HG02943 (cell line): Measurements from ENCODE around the gene TNXB.
"Not testable (repeated sequence)": the region's sequence is repeated elsewhere in the genome, so short reads cannot be mapped to it uniquely, and the experiment has no call there.

Experiments
- ATAC-seq: cut with Tn5 transposase; IDR thresholded peaks from one replicate; pipeline ENCODE4 v1.9.1; 2021; ENCODE audit warnings: mild to moderate bottlenecking, low read depth, moderate library complexity; ENCODE audit not compliant: unreplicated experiment

TNXB gene

GRCh38 chr6:32112431-32112980 lies 3.4 kb upstream of the TNXB start:
- ATAC-seq: no peak

- ATAC-seq: no peak
Measured at GRCh38 chr6:32111424-32112066, 2.4 kb upstream of the TNXB start.

- ATAC-seq: no peak
Measured at GRCh38 chr6:32110632-32111031, 1.5 kb upstream of the TNXB start.

- no peak for ATAC-seq
Measured at GRCh38 chr6:32109765-32110160, 625 bp upstream of the TNXB start.

- ATAC-seq: no peak
Measured at GRCh38 chr6:32108727-32109113, 418 bp downstream of the TNXB start.

GRCh38 chr6:32108094-32108627 lies 977 bp downstream of the TNXB start:
- ATAC-seq: no peak

- no peak for ATAC-seq
Measured at GRCh38 chr6:32107406-32107805, 1.7 kb downstream of the TNXB start.

- ATAC-seq: no peak
Measured at GRCh38 chr6:32105433-32105832, 3.7 kb downstream of the TNXB start.

GRCh38 chr6:32102255-32102654 lies 6.9 kb downstream of the TNXB start:
- no peak for ATAC-seq

- ATAC-seq: not testable (repeated sequence)
Measured at GRCh38 chr6:32100251-32100650, 8.9 kb downstream of the TNXB start.

GRCh38 chr6:32097364-32097763 lies 11.8 kb downstream of the TNXB start:
- no peak for ATAC-seq

GRCh38 chr6:32096394-32097258 lies 12.5 kb downstream of the TNXB start:
- no peak for ATAC-seq

- no peak for ATAC-seq
Measured at GRCh38 chr6:32096087-32096393, 13.1 kb downstream of the TNXB start.

GRCh38 chr6:32095338-32096086 lies 13.6 kb downstream of the TNXB start:
- no peak for ATAC-seq

GRCh38 chr6:32092760-32093497 lies 16.2 kb downstream of the TNXB start:
- ATAC-seq: no peak

GRCh38 chr6:32089082-32089828 lies 19.9 kb downstream of the TNXB start:
- no peak for ATAC-seq

GRCh38 chr6:32088487-32089049 lies 20.6 kb downstream of the TNXB start:
- ATAC-seq: no peak

- ATAC-seq: no peak
Measured at GRCh38 chr6:32087574-32088486, 21.3 kb downstream of the TNXB start.
